Erythroblast (primary cell): Measurements from ENCODE around the gene SYAP1.

Experiments used
- GATA1 ChIP-seq: IDR thresholded peaks from 2 replicates; pipeline ENCODE4 v1.6.1; 2011; ENCODE audit warnings: low read depth, mild to moderate bottlenecking, control low read depth, low read length, moderate library complexity
- POLR2A ChIP-seq: IDR thresholded peaks from 2 replicates; pipeline ENCODE4 v1.6.1; 2011; ENCODE audit warnings: mild to moderate bottlenecking, low read length

DNA sequence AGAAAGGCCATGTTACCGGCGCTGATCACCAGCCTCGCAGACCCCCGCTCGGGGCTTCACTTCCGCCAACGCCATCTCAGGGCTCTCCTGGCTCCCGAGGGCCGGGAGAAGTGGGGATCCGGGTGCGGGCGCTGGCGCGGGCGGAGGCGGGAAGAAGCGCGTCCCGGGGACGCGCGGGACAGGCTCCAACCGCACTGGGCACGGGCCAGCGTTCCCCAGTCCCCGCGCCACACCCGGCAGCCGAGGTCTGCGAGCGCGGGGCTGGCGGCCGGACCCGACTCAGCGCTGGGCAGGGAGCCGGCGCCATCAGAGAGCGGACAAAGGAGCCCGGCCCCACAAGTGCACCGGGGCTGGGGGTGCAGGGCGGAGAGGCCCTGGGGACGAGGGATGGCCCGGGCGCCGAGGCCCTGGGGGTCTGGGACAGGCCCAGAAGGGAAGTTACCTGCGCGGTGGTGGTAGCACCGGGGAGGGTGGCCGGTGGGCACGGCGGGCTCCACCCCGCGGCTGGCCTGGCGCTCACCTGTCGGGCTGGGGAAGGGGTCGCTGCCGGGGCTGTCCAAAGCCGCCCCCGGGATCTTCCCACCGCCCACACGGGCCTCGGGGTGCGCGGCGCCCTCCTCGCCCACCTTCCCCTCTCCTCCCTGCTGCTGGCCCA is 7.4 kb upstream of the SYAP1 start:
- TF ChIP-seq POLR2A (no peak), GATA1 (no peak)
